AG04449 (cell line): ENCODE results near the gene FGF14.

Source experiments
- CTCF ChIA-PET: fragments of 350-600 bp; formaldehyde crosslinking; extraction: SDS; loops from one replicate; lab custom pipeline; 2021; ENCODE audit warnings: antibody characterized with exemption; lab: Yijun Ruan, JAX
- POLR2A ChIA-PET: fragments of 400-600, 350-600 bp; formaldehyde crosslinking; extraction: SDS; loops from one replicate; lab custom pipeline; 2020; ENCODE audit warnings: antibody characterized with exemption, inconsistent platforms; lab: Yijun Ruan, JAX
- DNase-seq: peaks from one replicate; pipeline ENCODE4 v3.0.0-alpha.2; 2010; ENCODE audit warnings: low read depth, low spot score
- H3K4me3 ChIP-seq: 2 replicates; pipeline ENCODE4 v1.5.1; 2011; ENCODE audit warnings: low read depth, mild to moderate bottlenecking, control low read depth, low read length
- TF ChIP-seq, protein P1 (sequence below): IDR thresholded peaks from one replicate; pipeline ENCODE4 v1.5.1; 2011; ENCODE audit warnings: mild to moderate bottlenecking, moderate library complexity, low read length, control low read depth, inconsistent platforms; ENCODE audit not compliant: insufficient read depth; ENCODE audit errors: missing control alignments

Gene FGF14

DNA sequence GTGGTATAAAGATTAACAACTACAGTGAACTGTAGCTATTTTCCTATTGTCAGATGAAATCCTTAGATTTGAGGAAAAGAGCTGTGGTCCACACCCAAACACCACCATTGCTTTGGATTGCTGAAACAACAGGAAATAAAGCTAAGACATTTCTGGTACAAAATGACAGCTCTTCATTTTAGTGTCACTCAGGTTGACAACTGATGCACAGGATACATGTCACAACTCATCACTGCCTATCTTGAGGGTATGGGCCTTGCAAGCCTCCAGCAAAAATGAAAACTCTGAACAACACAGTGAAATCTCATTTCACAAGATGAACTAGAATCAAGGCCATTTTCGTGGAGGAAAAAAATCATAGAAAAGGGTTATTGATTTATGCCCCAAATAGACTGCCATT is 609.7 kb downstream of the FGF14 start:
- DNase-seq, result no peak
- no peak overlapping the region for H3K4me3 ChIP-seq
- ChIA-PET POLR2A (no interaction called here), CTCF (interaction anchor here (1.0 kb wide), 1 partner anchor 647 kb away, joined by 3 read pairs; no protein-coding TSS in a partner anchor)
- TF ChIP-seq, protein P1, sequence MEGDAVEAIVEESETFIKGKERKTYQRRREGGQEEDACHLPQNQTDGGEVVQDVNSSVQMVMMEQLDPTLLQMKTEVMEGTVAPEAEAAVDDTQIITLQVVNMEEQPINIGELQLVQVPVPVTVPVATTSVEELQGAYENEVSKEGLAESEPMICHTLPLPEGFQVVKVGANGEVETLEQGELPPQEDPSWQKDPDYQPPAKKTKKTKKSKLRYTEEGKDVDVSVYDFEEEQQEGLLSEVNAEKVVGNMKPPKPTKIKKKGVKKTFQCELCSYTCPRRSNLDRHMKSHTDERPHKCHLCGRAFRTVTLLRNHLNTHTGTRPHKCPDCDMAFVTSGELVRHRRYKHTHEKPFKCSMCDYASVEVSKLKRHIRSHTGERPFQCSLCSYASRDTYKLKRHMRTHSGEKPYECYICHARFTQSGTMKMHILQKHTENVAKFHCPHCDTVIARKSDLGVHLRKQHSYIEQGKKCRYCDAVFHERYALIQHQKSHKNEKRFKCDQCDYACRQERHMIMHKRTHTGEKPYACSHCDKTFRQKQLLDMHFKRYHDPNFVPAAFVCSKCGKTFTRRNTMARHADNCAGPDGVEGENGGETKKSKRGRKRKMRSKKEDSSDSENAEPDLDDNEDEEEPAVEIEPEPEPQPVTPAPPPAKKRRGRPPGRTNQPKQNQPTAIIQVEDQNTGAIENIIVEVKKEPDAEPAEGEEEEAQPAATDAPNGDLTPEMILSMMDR, result no peak

DNA sequence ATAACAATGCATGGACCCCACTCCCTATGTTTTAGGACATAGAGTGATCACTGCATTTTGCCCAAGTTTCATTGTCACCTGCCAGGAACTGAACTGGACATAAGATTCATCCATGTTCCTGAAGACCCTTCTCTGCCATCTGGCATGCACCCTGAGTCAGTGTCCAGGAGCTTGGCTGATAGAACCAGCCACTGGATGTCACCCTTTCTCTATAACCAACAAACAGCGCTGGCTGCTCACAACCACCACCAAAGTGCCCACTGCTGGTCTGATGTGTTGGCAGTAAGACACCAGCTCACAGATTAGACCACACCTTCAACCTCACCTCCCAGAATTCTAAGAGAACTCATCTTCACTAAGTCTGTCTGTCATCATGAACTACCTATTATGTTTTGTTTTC is 616.0 kb downstream of the FGF14 start:
- H3K4me3 ChIP-seq, result no peak overlapping the region
- TF ChIP-seq, protein P1, result peak; percentile 41
- ChIA-PET CTCF (interaction anchor here (1.0 to 1.7 kb wide), 5 partner anchors 22 to 770 kb away, joined by 3 to 7 read pairs (median 4); no protein-coding TSS in a partner anchor), POLR2A (no interaction called here)
- no peak for DNase-seq

DNA sequence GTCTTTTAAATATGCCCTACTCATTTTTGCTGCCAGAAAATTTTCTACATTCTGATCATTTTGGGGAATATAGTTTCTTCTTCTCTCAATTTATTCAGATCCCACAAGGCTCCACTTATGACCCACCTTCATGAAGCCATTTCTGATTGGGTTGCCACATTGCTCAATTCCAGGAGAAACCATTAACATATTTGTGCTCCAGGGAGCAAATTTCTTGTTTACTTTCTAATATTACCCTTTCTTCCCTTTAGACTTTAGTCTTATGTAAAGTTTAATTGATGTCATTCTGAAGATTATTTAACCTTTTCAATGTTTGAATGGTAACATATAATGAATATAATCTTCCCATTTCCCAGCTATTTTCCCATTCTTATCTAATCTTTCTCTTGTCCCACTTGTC is 617.5 kb downstream of the FGF14 start:
- TF ChIP-seq, protein P1, result no peak
- DNase-seq, result no peak
- no peak overlapping the region for H3K4me3 ChIP-seq
- ChIA-PET CTCF (interaction anchor here (0.9 to 1.2 kb wide), 2 partner anchors 26 to 158 kb away, joined by 3 to 4 read pairs; no protein-coding TSS in a partner anchor), POLR2A (no interaction called here)

DNA sequence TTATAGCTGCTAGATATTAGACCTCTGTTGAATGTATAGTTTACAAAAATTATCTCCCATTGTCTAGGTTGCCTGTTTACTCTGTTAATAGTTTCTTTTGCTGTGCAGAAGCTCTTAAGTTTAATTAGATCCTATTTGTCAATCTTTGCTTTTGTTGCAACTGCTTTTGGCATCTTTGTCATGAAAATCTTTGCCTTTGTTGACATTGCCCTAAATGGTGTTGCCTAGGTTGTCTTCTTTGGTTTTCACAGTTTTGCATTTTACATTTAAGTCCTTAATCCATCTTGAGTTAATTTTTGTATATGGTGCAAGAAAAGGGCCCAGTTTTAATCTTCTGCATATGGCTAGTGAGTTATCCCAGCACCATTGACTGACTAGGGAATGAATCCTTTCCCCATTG is 618.3 kb downstream of the FGF14 start:
- TF ChIP-seq, protein P1, result no peak
- DNase-seq, result no peak
- CTCF ChIA-PET, result interaction anchor here (0.9 to 1.2 kb wide), 2 partner anchors 26 to 159 kb away, joined by 3 to 4 read pairs; no protein-coding TSS in a partner anchor
- POLR2A ChIA-PET, result no interaction called here
- H3K4me3 ChIP-seq, result no peak overlapping the region

DNA sequence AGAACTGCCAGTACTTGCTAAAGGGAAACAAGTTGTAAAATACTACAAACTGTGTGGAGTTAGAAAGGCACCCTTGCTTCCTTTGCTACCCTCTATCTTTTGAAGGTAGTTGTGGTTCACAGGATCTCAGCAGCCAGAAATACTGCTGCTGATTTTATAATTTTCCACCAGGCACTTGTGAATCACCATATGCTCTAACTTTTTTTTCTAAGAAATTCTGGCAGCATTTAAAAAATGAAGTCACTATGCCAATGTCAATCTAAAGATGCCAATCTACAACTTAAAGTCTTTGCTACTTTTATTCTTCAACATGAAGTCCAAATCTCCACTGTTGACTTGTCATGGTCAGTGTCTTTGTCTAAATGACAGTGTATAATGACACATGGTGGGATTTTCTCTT is 621.6 kb downstream of the FGF14 start:
- no peak for DNase-seq
- CTCF ChIA-PET, result no interaction called here
- no peak overlapping the region for H3K4me3 ChIP-seq
- POLR2A ChIA-PET, result no interaction called here
- TF ChIP-seq, protein P1, result no peak

DNA sequence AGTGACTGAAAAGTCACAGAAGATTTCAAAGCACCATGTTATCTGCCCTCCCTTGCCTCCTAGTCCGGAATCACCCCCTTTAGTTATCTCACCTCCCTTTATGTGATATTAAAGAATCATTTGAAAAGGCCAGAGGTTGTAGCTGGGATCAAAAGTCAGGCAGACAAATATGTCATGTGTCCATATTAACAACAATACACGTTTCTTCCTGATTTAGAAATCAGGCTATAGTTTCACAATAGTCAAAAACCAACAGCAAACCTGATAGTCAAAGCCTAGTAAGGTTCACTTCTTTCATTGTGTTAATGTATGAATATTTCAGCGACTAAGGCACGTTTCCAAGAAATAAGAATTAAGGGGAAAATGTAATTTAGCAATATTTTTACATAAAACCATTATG is 622.7 kb downstream of the FGF14 start:
- ChIA-PET CTCF (no interaction called here), POLR2A (no interaction called here)
- TF ChIP-seq, protein P1, result no peak
- H3K4me3 ChIP-seq, result no peak overlapping the region
- DNase-seq, result no peak
